ENCODE data around the gene ZNF296.

ZNF296 gene

DNA sequence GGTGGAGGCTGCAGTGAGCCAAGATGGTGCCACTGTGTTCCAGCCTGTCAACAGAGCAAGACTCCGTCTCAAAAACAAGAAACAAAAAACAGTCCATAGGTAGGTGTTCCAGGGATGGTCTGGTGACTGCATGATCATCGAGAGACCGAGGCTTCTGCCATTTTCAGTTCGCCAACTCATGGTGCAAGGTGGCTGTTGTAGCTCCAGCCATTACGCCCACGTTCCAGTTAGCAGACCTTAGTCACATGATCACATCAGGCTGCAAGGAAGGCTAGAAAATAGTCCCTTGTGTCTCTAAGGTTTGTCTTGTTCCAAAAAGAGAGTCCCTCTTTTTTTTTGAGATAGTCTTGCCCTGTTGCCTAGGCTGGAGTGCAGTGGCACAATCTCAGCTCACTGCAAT is 40.5 kb downstream of the ZNF296 start:
- DNase-seq (ENCODE audit: low read depth), result no peak
- no peak overlapping the region for H3K4me3 ChIP-seq (ENCODE audit: control insufficient read depth, low read depth, low read length)
- TF ChIP-seq, protein P1, sequence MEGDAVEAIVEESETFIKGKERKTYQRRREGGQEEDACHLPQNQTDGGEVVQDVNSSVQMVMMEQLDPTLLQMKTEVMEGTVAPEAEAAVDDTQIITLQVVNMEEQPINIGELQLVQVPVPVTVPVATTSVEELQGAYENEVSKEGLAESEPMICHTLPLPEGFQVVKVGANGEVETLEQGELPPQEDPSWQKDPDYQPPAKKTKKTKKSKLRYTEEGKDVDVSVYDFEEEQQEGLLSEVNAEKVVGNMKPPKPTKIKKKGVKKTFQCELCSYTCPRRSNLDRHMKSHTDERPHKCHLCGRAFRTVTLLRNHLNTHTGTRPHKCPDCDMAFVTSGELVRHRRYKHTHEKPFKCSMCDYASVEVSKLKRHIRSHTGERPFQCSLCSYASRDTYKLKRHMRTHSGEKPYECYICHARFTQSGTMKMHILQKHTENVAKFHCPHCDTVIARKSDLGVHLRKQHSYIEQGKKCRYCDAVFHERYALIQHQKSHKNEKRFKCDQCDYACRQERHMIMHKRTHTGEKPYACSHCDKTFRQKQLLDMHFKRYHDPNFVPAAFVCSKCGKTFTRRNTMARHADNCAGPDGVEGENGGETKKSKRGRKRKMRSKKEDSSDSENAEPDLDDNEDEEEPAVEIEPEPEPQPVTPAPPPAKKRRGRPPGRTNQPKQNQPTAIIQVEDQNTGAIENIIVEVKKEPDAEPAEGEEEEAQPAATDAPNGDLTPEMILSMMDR (IDR thresholded peaks at IDR 0.05; ENCODE audit: control insufficient read depth, insufficient read depth, low read depth, low read length, missing control alignments), result no peak

DNA sequence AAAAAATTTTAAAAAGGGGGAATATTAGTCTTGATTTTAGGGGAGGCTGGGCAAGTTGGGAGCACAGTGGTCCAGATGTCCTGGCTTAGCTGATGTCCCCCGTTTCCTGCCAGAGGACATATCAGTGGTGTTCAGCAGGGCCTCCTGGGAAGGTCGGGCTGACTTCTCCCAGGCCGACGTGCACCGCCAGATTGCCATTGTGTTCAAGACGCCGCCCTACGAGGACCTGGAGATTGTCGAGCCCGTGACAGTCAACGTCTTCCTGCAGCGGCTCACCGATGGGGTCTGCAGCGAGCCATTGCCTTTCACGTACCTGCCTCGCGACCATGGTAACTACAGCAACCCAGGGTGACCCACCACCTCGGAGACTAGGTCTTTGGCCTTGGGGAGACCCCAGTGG is 43.9 kb downstream of the ZNF296 start:
- no peak overlapping the region for H3K4me3 ChIP-seq (ENCODE audit: control insufficient read depth, low read depth, low read length)
- DNase-seq (ENCODE audit: low read depth), result no peak

DNA sequence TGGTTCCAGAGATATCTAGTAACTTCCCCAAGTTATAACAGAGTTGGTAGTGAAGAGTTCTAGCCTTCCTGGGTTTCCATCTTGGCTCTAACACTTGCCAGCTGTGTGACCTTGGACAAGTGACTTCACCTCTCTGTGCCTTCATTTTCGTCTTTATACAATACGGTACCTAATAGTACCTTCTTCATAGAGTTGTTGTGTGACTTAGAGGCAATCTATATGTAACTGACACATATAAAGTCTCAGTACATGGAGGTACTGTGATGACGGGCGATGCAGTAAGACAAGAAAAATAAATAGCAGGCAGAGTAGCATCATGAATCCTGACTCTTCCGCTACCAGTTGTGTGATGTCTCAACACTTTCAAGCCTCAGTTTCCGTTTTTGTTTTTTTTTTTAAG is 45.5 kb downstream of the ZNF296 start:
- H3K4me3 ChIP-seq (ENCODE audit: control insufficient read depth, low read depth, low read length), result no peak overlapping the region
- no peak for DNase-seq (ENCODE audit: low read depth)
- TF ChIP-seq, protein P1 (IDR thresholded peaks at IDR 0.05; ENCODE audit: control insufficient read depth, insufficient read depth, low read depth, low read length, missing control alignments), result no peak

More for the DNA sequence above, 43.9 kb downstream of the ZNF296 start:
- TF ChIP-seq, protein P1 (IDR thresholded peaks at IDR 0.05; ENCODE audit: control insufficient read depth, insufficient read depth, low read depth, low read length, missing control alignments), result no peak

DNA sequence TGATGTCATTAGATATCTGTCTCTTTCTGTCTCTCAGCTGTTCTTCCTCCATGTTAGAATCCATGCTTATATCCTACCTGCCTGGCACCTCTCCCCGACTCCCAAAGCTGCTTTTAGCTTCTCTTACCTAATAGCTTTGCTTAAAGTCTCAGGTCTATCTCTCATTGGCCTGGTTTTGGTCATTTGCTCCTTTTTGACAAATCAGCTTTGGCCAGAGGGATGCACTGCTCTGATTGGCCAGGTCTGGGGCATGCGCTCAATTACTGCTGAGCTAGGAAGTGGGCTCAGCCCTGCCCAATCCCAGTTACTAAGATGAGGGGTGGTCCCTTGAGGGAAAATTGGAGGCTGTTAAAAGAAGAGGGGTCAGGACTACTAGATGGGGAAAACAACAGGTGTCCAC is 48.9 kb downstream of the ZNF296 start:
- TF ChIP-seq, protein P1 (IDR thresholded peaks at IDR 0.05; ENCODE audit: control insufficient read depth, insufficient read depth, low read depth, low read length, missing control alignments), result no peak
- H3K4me3 ChIP-seq (ENCODE audit: control insufficient read depth, low read depth, low read length), result no peak overlapping the region
- DNase-seq (ENCODE audit: low read depth), result no peak

DNA sequence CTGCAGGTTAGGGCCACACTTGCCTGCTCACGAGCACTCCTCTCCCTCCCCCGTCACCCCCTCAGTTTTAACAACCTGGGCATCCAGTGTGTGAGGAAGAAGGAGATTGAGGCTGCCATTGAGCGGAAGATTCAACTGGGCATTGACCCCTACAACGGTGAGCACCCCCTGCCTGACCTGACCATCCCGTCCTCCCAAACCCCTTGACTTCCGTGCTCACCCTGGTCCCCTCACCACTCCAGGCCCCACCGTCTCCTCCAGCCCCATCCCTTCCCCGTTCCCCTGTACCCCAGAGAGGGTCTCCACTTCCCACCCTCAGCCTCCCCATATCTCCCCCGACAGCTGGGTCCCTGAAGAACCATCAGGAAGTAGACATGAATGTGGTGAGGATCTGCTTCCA is 51.0 kb downstream of the ZNF296 start:
- TF ChIP-seq, protein P1 (IDR thresholded peaks at IDR 0.05; ENCODE audit: control insufficient read depth, insufficient read depth, low read depth, low read length, missing control alignments), result no peak
- DNase-seq (ENCODE audit: low read depth), result no peak
- no peak overlapping the region for H3K4me3 ChIP-seq (ENCODE audit: control insufficient read depth, low read depth, low read length)

DNA sequence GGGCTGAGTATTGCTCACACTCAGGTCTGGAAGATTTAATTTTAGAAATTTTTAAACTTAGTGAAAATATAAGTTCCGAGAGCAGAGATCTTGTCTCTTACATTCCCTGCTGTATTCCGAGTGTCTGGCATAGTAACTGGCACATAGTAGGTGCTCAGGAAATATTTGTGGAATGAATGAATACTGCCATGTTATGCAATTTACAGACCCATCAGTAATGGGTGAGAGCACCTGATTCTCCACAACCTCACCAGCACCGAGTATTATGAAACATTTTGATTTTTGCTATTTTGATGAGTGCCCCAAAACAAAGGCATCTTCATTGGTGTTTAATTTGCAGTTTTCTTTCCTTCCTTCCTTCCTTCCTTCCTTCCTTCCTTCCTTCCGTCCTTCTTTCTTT is 53.2 kb downstream of the ZNF296 start:
- DNase-seq (ENCODE audit: low read depth), result no peak
- TF ChIP-seq, protein P1 (IDR thresholded peaks at IDR 0.05; ENCODE audit: control insufficient read depth, insufficient read depth, low read depth, low read length, missing control alignments), result no peak
- H3K4me3 ChIP-seq (ENCODE audit: control insufficient read depth, low read depth, low read length), result no peak overlapping the region

DNA sequence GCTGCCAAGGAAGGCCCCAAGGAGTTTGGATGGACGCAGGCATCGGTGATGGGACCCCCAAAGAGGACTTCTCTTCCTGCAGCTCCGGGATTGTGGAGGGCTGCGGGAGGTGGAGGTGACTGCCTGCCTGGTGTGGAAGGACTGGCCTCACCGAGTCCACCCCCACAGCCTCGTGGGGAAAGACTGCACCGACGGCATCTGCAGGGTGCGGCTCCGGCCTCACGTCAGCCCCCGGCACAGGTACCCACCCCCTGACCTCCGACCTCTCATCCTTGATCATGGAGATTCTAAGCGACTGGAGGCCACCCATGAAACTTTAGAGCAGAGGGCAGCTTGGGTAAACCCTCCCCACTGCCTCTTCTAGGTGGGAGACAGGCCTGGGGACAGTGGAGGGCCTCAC is 54.3 kb downstream of the ZNF296 start:
- DNase-seq (ENCODE audit: low read depth), result no peak
- TF ChIP-seq, protein P1 (IDR thresholded peaks at IDR 0.05; ENCODE audit: control insufficient read depth, insufficient read depth, low read depth, low read length, missing control alignments), result no peak
- no peak overlapping the region for H3K4me3 ChIP-seq (ENCODE audit: control insufficient read depth, low read depth, low read length)
